Right lobe of liver (tissue), 6 donors: ENCODE results near the gene PDZRN4. TPM values are rescaled to one million over a fixed set of nuclear protein-coding genes. Genes with fewer than 3 reads are reported as not detected.

Source experiments
- ATAC-seq, 4 donors: fragments of 200-7000 bp; cut with Tn5 transposase; one replicate each; pipeline ENCODE4 v1.9.1; 2020; ENCODE audit warnings: mild to moderate bottlenecking in 4 of 4, moderate library complexity in 4 of 4
- DNase-seq, 3 donors: peaks; one replicate each; pipeline ENCODE4 v3.0.0-alpha.2; 2020
- H3K27ac ChIP-seq, 3 donors: fragments of 200-600 bp; one replicate each; pipeline ENCODE4 v1.8.0; 2022
- H3K27me3 ChIP-seq, 2 donors: fragments of 200-600 bp; one replicate each; pipeline ENCODE4 v1.8.0; 2022
- H3K36me3 ChIP-seq, 4 donors: fragments of 200-600 bp; sonication (generic) in 1 of 4; one replicate each; pipeline versions ENCODE4 v1.5.1 to v1.8.0; 2017 to 2022; ENCODE audit warnings: control low read depth in 1 of 4
- H3K4me1 ChIP-seq, 4 donors: fragments of 200-600 bp; sonication (generic) in 1 of 4; one replicate each; pipeline versions ENCODE4 v1.5.1 to v1.8.0; 2017 to 2022; ENCODE audit warnings: control low read depth in 1 of 4
- H3K4me3 ChIP-seq, 3 donors: fragments of 200-600 bp; one replicate each; pipeline ENCODE4 v1.8.0; 2022
- H3K9me3 ChIP-seq, 4 donors: fragments of 200-600 bp; sonication (generic) in 1 of 4; one replicate each; pipeline versions ENCODE4 v1.5.1 to v1.8.0; 2017 to 2022; ENCODE audit warnings: control low read depth in 1 of 4
- CTCF ChIP-seq, 4 donors: fragments of 200-600 bp in 3 of 4; fragments of 450-650 bp in 1 of 4; IDR thresholded peaks; one replicate each; pipeline versions ENCODE4 v1.5.1 to v1.8.0; 2016 to 2022; ENCODE audit warnings: antibody characterized with exemption in 4 of 4, mild to moderate bottlenecking in 2 of 4
- POLR2A ChIP-seq: fragments of 450-650 bp; IDR thresholded peaks from one replicate; pipeline ENCODE4 v1.6.1; 2017; ENCODE audit warnings: antibody characterized with exemption, mild to moderate bottlenecking
- WGBS: methylation state at CpG from one replicate; pipeline ENCODE4 v1.1.6; 2018; ENCODE audit warnings: low coverage, low lambda C conversion rate; ENCODE audit not compliant: insufficient coverage; ENCODE audit errors: missing lambda C conversion rate; 5-methylcytosine and 5-hydroxymethylcytosine counted together
- intact Hi-C, 2 donors: fragments of 100-400 bp; cut with DNase I; formaldehyde crosslinking; loops; one replicate each; pipeline versions ENCODE4 v1.11.2 to v1.14.1; 2022
- total RNA-seq, 6 experiments: library from RNA; depleted of rRNA in 2 of 6; stranded (reverse); fragments of >200 nt in 2 of 6; fragmentation: NEBNext Ultra II Directional in 3 of 6; extraction: Animal tissue kit (Norgen Biotek cat#: 25700) in 3 of 6; gene quantifications; one replicate each; pipeline versions ENCODE4 v1.1.0 to v1.2.4, GENCODE V29; 2016 to 2023
- donor health status: DM: no; HTN: yes; CAD: no.
- donor health status: DM: no; HTN: no; CAD: no.
- donor health status: DM: no; HTN: no; CAD: no.
- donor health status: DM: no; HTN: yes; CAD: no.
- donor health status: DM: no; HTN: yes; CAD: no.

Gene PDZRN4
- total RNA-seq, 6 experiments from 2014 or later, result 0.12 to 0.49 (median 0.42) TPM; not detected in 1

GRCh38 chr12:41184864-41185263 lies 3.3 kb upstream of the PDZRN4 start:
- ATAC-seq, result no peak
- H3K36me3 ChIP-seq, result no peaks in the 10 kb centered on the region
- H3K4me1 ChIP-seq, result no peaks in the 10 kb centered on the region
- H3K9me3 ChIP-seq, result no peaks in the 10 kb centered on the region
- H3K27me3 ChIP-seq, result no peaks in the 10 kb centered on the region
- no peak for TF ChIP-seq CTCF (IDR thresholded peaks at IDR 0.05)
- no peak for TF ChIP-seq POLR2A
- intact Hi-C loops, result no loop called here
- H3K27ac ChIP-seq, result no peak overlapping the region
- no peak for DNase-seq
- no peak overlapping the region for H3K4me3 ChIP-seq

DNA sequence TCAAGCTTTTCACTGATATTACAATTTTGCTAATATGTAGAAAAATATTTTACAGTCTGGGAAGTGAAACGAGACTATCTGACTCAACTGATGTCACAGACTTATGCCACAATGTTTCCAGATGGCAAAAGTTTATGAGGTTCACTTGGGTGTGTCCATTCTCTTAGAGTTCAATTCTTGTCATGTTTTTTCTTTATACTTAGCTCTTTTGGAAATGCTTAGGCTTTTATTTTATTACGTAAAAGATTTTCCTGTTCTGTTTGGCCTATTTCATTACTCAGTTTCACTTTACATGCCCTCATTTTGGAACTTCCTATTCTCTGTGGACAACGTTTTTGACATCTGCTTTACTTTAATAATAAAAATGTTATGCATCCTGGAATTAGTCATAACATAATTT lies 2.1 kb upstream of the PDZRN4 start:
- Histone ChIP-seq H3K4me1 (no peaks in the 10 kb centered on the region), H3K4me3 (no peak overlapping the region), H3K27me3 (no peaks in the 10 kb centered on the region), H3K36me3 (no peaks in the 10 kb centered on the region), H3K9me3 (no peaks in the 10 kb centered on the region), H3K27ac (no peak overlapping the region)
- no peak for TF ChIP-seq CTCF (IDR thresholded peaks at IDR 0.05)
- no peak for TF ChIP-seq POLR2A
- 35% methylated on average over 3 of the region's 3 CpGs for WGBS
- ATAC-seq (no peak), DNase-seq (no peak)
- intact Hi-C loops, result no loop called here

DNA sequence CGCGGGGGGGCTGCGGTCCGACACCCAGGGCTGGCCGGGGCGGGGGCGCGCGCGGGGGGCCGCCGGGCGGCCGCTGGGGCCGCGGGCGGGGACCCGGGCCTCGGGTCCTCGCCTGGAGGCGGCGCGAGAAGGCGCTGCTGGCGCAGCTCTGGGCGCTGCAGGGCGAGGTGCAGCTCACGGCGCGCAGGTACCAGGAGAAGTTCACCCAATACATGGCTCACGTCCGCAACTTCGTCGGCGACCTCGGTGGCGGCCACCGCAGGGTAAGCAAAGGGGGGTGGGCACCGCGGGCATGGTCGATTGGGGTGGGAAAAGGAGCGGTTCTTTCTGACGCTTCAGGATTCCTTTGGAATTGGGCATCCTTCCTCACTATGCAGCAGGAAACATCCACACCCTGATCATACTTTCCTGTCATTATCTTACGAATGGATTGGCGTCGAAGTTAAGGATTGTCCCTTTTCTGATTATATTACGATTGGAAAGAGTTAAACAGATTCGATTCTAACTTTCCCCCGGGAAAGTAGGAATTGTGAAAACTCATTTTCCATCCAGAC lies 798 bp downstream of the PDZRN4 start:
- Histone ChIP-seq H3K4me3 (peak overlapping the region in 2 of 3 donors; percentile 9 to 19), H3K9me3 (no peaks in the 10 kb centered on the region), H3K36me3 (no peaks in the 10 kb centered on the region), H3K27ac (no peak overlapping the region), H3K4me1 (no peaks in the 10 kb centered on the region), H3K27me3 (no peaks in the 10 kb centered on the region)
- peak in 1 of 3 donors; percentile 35 for DNase-seq
- WGBS, result 5% methylated on average over 9 of the region's 49 CpGs
- peak in 1 of 4 donors; percentile 26 for ATAC-seq
- intact Hi-C loops, result no loop called here
- TF ChIP-seq CTCF (IDR thresholded peaks at IDR 0.05) (no peak), POLR2A (no peak)

DNA sequence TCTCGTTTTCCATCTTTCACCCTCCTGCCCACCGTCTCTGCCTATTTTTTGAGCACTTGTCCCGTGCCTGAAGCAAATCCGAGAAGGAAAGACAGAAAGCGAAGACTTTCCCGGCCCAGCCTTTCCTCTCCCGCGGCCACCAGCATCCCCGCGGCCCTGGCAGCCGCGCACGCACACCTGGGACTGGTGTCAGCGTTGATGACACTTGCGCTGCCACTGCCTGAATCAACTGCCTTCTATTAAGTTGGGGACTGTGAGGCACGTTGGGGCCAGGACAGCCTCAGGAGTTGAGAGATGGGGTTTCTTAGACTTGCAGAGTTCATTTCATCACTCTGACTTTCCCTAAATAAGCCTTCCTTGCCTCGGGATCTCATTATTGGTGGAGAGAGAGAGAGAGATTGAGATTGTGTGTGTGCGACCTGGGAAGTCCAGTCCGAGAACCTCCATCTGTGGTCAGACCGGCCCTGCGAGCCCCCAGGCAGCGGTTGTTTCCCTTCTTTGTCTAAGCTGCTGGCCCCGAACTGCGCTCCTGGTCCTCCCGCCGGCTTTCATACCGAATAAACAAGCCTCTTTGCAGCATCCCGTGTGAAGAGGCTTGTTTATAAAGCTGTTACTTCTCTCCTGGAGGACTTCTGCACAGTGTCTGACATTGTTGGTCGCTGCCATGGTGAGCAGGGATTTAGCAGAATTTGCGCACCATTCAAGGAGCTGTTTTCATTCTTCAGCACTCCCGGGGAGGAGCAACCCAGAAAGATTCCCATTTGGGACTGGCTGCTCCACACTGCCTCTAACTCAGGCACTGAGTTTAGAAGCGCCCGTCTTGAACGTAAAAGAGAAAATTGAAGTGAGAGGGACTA lies 1.5 kb downstream of the PDZRN4 start:
- no peaks in the 10 kb centered on the region for H3K27me3 ChIP-seq
- H3K36me3 ChIP-seq, result no peaks in the 10 kb centered on the region
- intact Hi-C loops, result no loop called here
- DNase-seq (no peak), ATAC-seq (peak in 1 of 4 donors; percentile 14)
- peak overlapping the region in 2 of 3 donors; percentile 9 to 19 for H3K4me3 ChIP-seq
- H3K4me1 ChIP-seq, result no peaks in the 10 kb centered on the region
- H3K27ac ChIP-seq, result no peak overlapping the region
- H3K9me3 ChIP-seq, result no peaks in the 10 kb centered on the region
- TF ChIP-seq CTCF (IDR thresholded peaks at IDR 0.05) (no peak), POLR2A (no peak)
- WGBS, result 2% methylated on average over 33 of the region's 34 CpGs
